K562 (cell line): ENCODE results near the gene AGK. TPM values are rescaled to one million over a fixed set of nuclear protein-coding genes. Genes with fewer than 3 reads are reported as not detected.

Experiments
- ATAC-seq: fragments of 200-7000 bp; cut with Tn5 transposase; 3 replicates; pipeline ENCODE4 v1.9.1; 2020; ENCODE audit warnings: moderate library complexity
- BruUV-seq: library from RNA; stranded (reverse); fragments of 400-500 nt; replicated peaks from 2 replicates; lab custom pipeline; 2021; lab: Mats Ljungman, UMichigan
- CTCF ChIA-PET: fragments of 300-600 bp; formaldehyde crosslinking; extraction: SDS; loops from one replicate; lab custom pipeline; 2021; ENCODE audit warnings: low intra/inter-chr PET ratio; lab: Yijun Ruan, JAX
- POLR2A ChIA-PET: fragments of 300-600, 350-650 bp; sonication (Branson Sonifier 250); formaldehyde crosslinking; extraction: SDS; loops from one replicate; lab custom pipeline; 2021; ENCODE audit warnings: antibody characterized with exemption, inconsistent platforms; lab: Yijun Ruan, JAX
- DNase-seq, 4 experiments: peaks; one replicate each; pipeline versions ENCODE4 v3.0.0 to v3.0.0-alpha.2; 2011 to 2018; ENCODE audit warnings: low spot score in 3 of 4, mixed read lengths in 3 of 4; ENCODE audit errors: extremely low read depth in 1 of 4
- FAIRE-seq: peaks from 2 replicates; lab custom pipeline; 2011; peaks lifted over from hg19 to GRCh38; lab: Jason Lieb, UNC
- H2AFZ ChIP-seq: 2 replicates; pipeline ENCODE4 v1.6.0; 2011; ENCODE audit warnings: low read depth, low read length, control low read depth, inconsistent platforms
- H3K27ac ChIP-seq: fragments of 200-600 bp; 3 replicates; pipeline ENCODE4 v1.8.0; 2011; ENCODE audit warnings: low read depth, mild to moderate bottlenecking, control low read depth, inconsistent platforms, low read length, moderate library complexity, mixed read lengths; ENCODE audit errors: extremely low read depth
- H3K27me3 ChIP-seq, 2 experiments: fragments of 300-600 bp in 1 of 2; 2 replicates in 1 of 2; 3 replicates in 1 of 2; pipeline versions ENCODE4 v1.6.0 to v1.8.0; 2011; ENCODE audit warnings: inconsistent platforms in 2 of 2, low read length in 2 of 2, mild to moderate bottlenecking in 1 of 2, mixed read lengths in 1 of 2, moderate library complexity in 1 of 2; ENCODE audit not compliant: control insufficient read depth in 2 of 2, insufficient read depth in 2 of 2
- H3K36me3 ChIP-seq: fragments of 300-600 bp; 3 replicates; pipeline ENCODE4 v1.8.0; 2011; ENCODE audit warnings: mild to moderate bottlenecking, low read length, inconsistent platforms; ENCODE audit not compliant: control insufficient read depth, insufficient read depth
- H3K4me1 ChIP-seq, 2 experiments: fragments of 200-600 bp in 1 of 2; replicated peaks in 1 of 2; 2 replicates in 1 of 2; 3 replicates in 1 of 2; pipeline versions ENCODE4 v1.5.1 to v1.8.0; 2011; ENCODE audit warnings: inconsistent platforms in 2 of 2, low read length in 2 of 2, mild to moderate bottlenecking in 1 of 2, mixed read lengths in 1 of 2, moderate library complexity in 1 of 2; ENCODE audit not compliant: control insufficient read depth in 2 of 2, insufficient read depth in 2 of 2
- H3K4me2 ChIP-seq: 2 replicates; pipeline ENCODE4 v1.6.1; 2011; ENCODE audit warnings: low read length, control low read depth, inconsistent platforms, mixed read lengths; ENCODE audit not compliant: insufficient read depth
- H3K4me3 ChIP-seq: fragments of 200-600 bp; sonication (generic), shearing (Covaris generic); 2 replicates; pipeline ENCODE4 v1.5.1; 2016; ENCODE audit warnings: control low read depth, inconsistent platforms
- H3K79me2 ChIP-seq: fragments of 200-600 bp; 3 replicates; pipeline ENCODE4 v1.8.0; 2011; ENCODE audit warnings: low read length, inconsistent platforms; ENCODE audit not compliant: control insufficient read depth, insufficient read depth
- H3K9ac ChIP-seq, 2 experiments: 2 replicates each; pipeline versions ENCODE4 v1.6.0 to v1.6.1; 2011; ENCODE audit warnings: low read depth in 2 of 2, low read length in 2 of 2, control low read depth in 1 of 2, inconsistent platforms in 1 of 2, mild to moderate bottlenecking in 1 of 2, mixed read lengths in 1 of 2; ENCODE audit not compliant: insufficient read depth in 1 of 2
- H3K9me1 ChIP-seq: one replicate; pipeline ENCODE4 v1.6.0; 2011; ENCODE audit warnings: inconsistent platforms, mild to moderate bottlenecking, low read length, moderate library complexity; ENCODE audit not compliant: control insufficient read depth, insufficient read depth
- H3K9me3 ChIP-seq: replicated peaks from 2 replicates; pipeline ENCODE4 v1.5.1; 2011; ENCODE audit warnings: low read depth, low read length, inconsistent platforms; ENCODE audit not compliant: control insufficient read depth, insufficient read depth
- H4K20me1 ChIP-seq: replicated peaks from 2 replicates; pipeline ENCODE4 v1.6.1; 2011; ENCODE audit warnings: low read length, inconsistent platforms, mixed read lengths; ENCODE audit not compliant: control insufficient read depth, insufficient read depth
- GATA2 ChIP-seq: sonication (generic); formaldehyde crosslinking; IDR thresholded peaks from 2 replicates; pipeline ENCODE4 v1.4.0; 2020; ENCODE audit warnings: mild to moderate bottlenecking, missing genetic modification reagents
- NBN ChIP-seq: fragments of 450-650 bp; IDR thresholded peaks from 2 replicates; pipeline ENCODE4 v1.6.1; 2016; ENCODE audit warnings: low read depth, mild to moderate bottlenecking
- POLR2AphosphoS2 ChIP-seq: IDR thresholded peaks from 2 replicates; pipeline ENCODE4 v1.6.1; 2012; ENCODE audit warnings: low read length, improper control_type of control experiment
- TSHZ1 ChIP-seq: fragments of 250-450 bp; sonication (Bioruptor Pico); IDR thresholded peaks from 2 replicates; pipeline ENCODE4 v1.4.0; 2020; ENCODE audit warnings: mild to moderate bottlenecking, moderate library complexity
- ZNF280B ChIP-seq: fragments of 250-450 bp; sonication (Bioruptor Pico); IDR thresholded peaks from 2 replicates; pipeline ENCODE4 v1.5.1; 2021; ENCODE audit warnings: mild to moderate bottlenecking
- in situ Hi-C: fragments of 300-500 bp; cut with MboI; formaldehyde crosslinking; loops from 4 replicates; pipeline ENCODE4 v1.15.0; 2018; ENCODE audit warnings: inconsistent platforms, mixed read lengths
- intact Hi-C: fragments of 100-400 bp; cut with micrococcal nuclease; formaldehyde crosslinking; loops from 2 replicates; pipeline ENCODE4 v1.14.2; 2022
- polyA plus RNA-seq, 8 experiments: library from polyadenylated mRNA; depleted of rRNA in 4 of 8; stranded (reverse) in 5 of 8; unstranded in 3 of 8; fragments of >200 nt; fragmentation: Nextera tagmentation in 2 of 8; fragmentation: Illumina TruSeq in 1 of 8; extraction: Ambion mirVana in 2 of 8; extraction: Trizol in 1 of 8; gene quantifications; 2 replicates each; pipeline versions ENCODE4 v1.2.1 to v1.2.3, GENCODE V29; 2011 to 2014; ENCODE audit warnings: inconsistent platforms in 1 of 8, missing spikeins in 1 of 8
- total RNA-seq, 7 experiments: library from RNA; depleted of rRNA in 6 of 7; stranded (reverse); fragments of >200 nt in 6 of 7; fragmentation: Illumina TruSeq in 2 of 7; extraction: Trizol in 2 of 7; gene quantifications; 2 replicates each; pipeline versions ENCODE4 v1.2.1 to v1.2.3, GENCODE V29; 2011 to 2021; ENCODE audit warnings: low replicate concordance in 1 of 7
- TF ChIP-seq, protein P1 (sequence below): fragments of 450-650 bp; IDR thresholded peaks from 2 replicates; pipeline ENCODE4 v1.6.1; 2014; ENCODE audit warnings: low read depth, mild to moderate bottlenecking, moderate library complexity, borderline replicate concordance

The AGK gene
- total and polyA plus RNA-seq, 9 of the 15 experiments (the other 6 are each of a cell fraction or from before 2014, with no cell fraction given): 50.7 to 128 (median 71.8) TPM

DNA sequence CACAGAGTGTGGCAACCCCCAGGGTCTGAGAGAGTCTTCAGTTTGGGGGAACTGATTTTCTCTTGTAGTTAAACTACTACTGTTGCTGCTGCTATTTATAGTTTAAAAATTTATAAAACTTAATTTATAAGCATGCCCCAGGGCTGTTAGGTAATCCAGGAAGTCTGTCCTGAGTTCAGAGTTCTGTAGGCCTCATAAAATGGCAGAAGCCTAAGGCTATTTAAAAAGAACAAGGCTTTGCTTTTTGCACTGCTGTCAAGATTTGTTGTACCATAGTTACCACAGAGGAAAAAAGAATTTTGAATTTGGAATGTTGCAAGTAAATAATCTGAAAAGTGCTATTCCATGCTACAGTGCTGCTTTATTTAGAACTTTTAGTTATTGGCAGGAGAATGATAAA lies 66.1 kb downstream of the AGK start:
- no peaks in the 10 kb centered on the region for H4K20me1 ChIP-seq
- no peaks in the 10 kb centered on the region for H3K79me2 ChIP-seq
- ATAC-seq: no peak
- in situ Hi-C loops (no loop called here), intact Hi-C loops (no loop called here)
- no peak overlapping the region for H2AFZ ChIP-seq
- FAIRE-seq: no peak
- H3K9ac ChIP-seq: no peak overlapping the region
- DNase-seq: no peak
- no peaks in the 10 kb centered on the region for H3K27me3 ChIP-seq
- H3K27ac ChIP-seq: no peak overlapping the region
- no peak overlapping the region for H3K4me3 ChIP-seq
- TF ChIP-seq, protein P1, sequence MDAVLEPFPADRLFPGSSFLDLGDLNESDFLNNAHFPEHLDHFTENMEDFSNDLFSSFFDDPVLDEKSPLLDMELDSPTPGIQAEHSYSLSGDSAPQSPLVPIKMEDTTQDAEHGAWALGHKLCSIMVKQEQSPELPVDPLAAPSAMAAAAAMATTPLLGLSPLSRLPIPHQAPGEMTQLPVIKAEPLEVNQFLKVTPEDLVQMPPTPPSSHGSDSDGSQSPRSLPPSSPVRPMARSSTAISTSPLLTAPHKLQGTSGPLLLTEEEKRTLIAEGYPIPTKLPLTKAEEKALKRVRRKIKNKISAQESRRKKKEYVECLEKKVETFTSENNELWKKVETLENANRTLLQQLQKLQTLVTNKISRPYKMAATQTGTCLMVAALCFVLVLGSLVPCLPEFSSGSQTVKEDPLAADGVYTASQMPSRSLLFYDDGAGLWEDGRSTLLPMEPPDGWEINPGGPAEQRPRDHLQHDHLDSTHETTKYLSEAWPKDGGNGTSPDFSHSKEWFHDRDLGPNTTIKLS: no peak
- TF ChIP-seq POLR2AphosphoS2 (no peak), ZNF280B (CRISPR knock-in tag) (no peak), GATA2 (CRISPR knock-in tag) (no peak), NBN (no peak), TSHZ1 (CRISPR knock-in tag) (no peak)
- H3K4me2 ChIP-seq: no peak overlapping the region
- no peaks in the 10 kb centered on the region for H3K4me1 ChIP-seq
- no TSS peak for BruUV-seq
- ChIA-PET POLR2A (no interaction called here), CTCF (no interaction called here)
- H3K36me3 ChIP-seq: peaks cover 39% of the 10 kb centered on the region
- H3K9me3 ChIP-seq: no peaks in the 10 kb centered on the region
- no peaks in the 10 kb centered on the region for H3K9me1 ChIP-seq
